GM13977 (cell line): Measurements from ENCODE around the gene TMEM190.
"Not testable (repeated sequence)": the region's sequence is repeated elsewhere in the genome, so short reads cannot be mapped to it uniquely, and the experiment has no call there.

Source experiments
- DNase-seq: peaks from one replicate; pipeline ENCODE4 v3.0.0; 2012; ENCODE audit warnings: low spot score
- CTCF ChIP-seq: IDR thresholded peaks from 2 replicates; pipeline ENCODE4 v1.5.1; 2012; ENCODE audit warnings: mild to moderate bottlenecking, control low read depth; ENCODE audit not compliant: insufficient read depth; ENCODE audit errors: extremely low read depth, missing control alignments
- in situ Hi-C: fragments of 300-500 bp; cut with MboI; formaldehyde crosslinking; loops from one replicate; pipeline ENCODE4 v1.12.0; 2022; ENCODE audit warnings: low sequenced_read_pairs, low pct_unique_long_range_greater_than_20kb, mixed read lengths, inconsistent platforms; ENCODE audit not compliant: unreplicated experiment

Gene TMEM190

DNA sequence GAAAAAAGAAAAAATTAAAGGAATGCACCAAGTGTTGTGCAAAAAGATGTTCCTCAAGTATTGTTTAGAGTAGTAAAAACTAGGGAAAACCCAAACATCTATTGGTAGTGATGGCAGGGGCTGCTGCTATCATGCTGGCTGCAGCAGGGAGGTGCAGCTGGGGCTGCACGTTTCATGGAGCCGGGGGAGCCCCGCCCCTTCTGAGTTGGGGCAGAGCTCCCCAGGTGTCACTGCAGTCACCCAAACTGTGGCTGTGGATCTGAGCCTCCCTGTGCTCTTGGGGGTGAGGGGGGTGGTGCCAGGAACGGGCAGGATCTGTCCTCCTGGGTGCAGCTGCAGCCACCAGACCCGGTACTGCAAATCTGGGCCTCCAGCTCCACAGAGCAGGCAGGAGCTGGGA lies 42.5 kb downstream of the TMEM190 start:
- DNase-seq = no peak
- in situ Hi-C loops = no loop called here
- TF ChIP-seq CTCF = no peak

DNA sequence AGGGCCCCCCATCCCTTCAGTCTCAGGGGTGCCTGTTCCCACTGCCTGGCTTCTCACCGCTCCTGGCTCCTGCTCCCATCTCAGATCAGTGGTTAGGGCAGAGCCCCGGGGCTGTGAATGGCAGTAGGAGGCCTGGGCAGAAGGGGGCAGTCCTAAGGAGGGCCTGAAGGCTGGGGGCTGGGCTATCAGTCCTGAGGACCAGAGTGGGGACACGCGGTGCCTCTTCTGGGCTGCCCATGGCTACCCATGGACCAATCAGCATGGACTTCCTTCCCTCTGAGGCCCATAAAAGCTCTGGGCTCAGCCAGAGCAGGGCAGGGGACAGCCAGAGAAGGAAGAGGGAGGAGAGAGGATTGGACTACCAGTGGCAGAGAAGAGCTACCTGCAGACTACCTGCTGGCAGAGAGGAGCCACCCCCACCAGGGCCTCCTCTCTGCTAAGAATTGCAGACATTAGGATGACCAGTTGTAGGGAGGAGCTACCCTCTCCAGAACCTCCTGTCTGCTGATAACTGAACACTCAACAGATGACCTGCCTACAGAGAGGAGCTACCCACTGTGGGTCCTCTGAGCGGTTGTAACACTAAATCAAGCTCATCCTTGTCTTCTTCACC lies 43.1 kb downstream of the TMEM190 start:
- no peak for TF ChIP-seq CTCF
- in situ Hi-C loops = no loop called here
- DNase-seq = no peak

DNA sequence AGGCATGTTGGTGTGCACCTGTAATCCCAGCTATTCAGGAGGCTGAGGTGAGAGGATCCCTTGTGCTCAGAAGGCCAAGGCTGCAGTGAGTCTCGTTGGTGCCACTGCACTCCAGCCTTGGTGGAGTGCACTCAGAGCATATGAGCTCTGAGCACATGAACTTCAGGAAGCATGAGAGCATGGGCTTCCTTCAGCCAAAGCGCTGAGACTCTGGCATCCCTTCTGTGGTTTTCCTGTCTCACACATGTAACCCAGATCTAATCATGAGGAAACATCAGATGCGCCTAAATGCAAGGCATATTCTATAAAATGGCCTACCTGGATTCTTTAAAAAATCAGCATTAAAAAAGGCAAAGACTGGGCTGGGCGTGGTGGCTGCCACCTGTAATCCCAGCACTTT lies 44.7 kb downstream of the TMEM190 start:
- in situ Hi-C loops, DNase-seq: not testable (repeated sequence)

DNA sequence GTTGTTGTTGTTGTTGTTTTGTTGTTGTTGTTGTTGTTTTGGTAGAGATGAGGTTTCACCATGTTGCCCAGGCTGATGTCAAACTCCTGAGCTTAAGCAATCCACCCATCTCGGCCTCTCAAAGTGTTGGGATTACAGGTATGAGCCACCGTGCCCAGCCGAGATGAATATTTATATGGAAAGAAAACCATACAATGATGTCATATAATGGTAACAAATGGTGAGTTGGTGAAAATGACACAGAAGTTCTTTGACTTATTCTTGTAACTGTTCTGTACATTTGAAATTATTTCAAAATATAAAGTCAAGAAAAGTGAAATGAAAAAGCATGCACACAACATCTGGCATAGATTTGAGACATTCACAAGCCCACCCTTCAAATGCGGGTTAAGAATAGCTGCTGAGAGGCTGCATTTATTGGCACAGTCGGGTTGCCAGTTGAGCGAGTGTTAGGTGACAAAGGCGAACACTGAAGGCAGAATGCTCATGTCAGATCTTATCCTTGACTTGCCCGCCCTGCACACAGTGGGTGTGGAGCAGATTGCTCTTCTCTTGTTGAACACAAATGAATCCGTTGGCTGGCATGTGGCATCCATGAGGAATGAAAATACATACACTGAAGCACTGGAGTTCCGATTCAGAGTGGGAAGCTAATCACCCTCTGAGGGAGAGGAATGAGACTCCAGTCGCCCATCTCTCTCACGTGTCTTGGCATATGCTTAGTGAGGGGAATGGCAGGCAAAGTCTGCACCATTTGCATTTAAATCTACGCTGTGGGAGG lies 46.8 kb downstream of the TMEM190 start:
- DNase-seq = no peak
- TF ChIP-seq CTCF = no peak
- in situ Hi-C loops = no loop called here

DNA sequence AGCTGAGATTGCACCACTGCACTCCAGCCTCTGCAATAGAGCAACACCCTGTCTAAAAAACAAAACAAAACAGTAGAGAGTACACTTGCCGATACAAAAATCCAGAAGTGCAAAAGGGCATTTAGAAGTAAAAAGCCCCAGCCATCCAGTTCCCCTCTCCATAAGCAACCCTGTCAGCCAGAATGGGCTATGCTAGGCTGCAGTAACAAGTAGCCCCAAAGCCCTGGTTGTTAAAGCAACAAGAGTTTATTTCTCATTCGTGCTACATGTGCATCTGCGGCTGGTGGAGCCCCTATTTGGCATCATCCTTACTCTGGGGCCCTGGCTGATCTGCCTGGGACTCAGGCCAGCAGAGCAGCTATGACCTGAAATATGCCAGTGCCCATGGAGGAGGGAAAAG lies 47.9 kb downstream of the TMEM190 start:
- DNase-seq = no peak
- in situ Hi-C loops = no loop called here
- TF ChIP-seq CTCF = no peak

- TF ChIP-seq CTCF = no peak
- in situ Hi-C loops = no loop called here
- DNase-seq = no peak
Observed at GRCh38 chr19:55426042-55426441, 49.4 kb downstream of the TMEM190 start.
